HG02970 (cell line): Measurements from ENCODE around the gene FGF18.
"Not testable (repeated sequence)": the region's sequence is repeated elsewhere in the genome, so short reads cannot be mapped to it uniquely, and the experiment has no call there.

Experiments used
- ATAC-seq: cut with Tn5 transposase; IDR thresholded peaks from one replicate; pipeline ENCODE4 v1.9.1; 2021; ENCODE audit warnings: mild to moderate bottlenecking, moderate library complexity, moderate number of reproducible peaks; ENCODE audit not compliant: unreplicated experiment, low FRiP score

The FGF18 gene

GRCh38 chr5:171418982-171419687, at the start of gene FGF18:
Gene FGF18 (plus strand): TSS chr5:171419647. CDS start chr5:171420200, 553 bp downstream.
- peak; percentile 38 for ATAC-seq

- ATAC-seq, result no peak
Observed at GRCh38 chr5:171369898-171370297, 49.5 kb upstream of the FGF18 start.

- ATAC-seq, result not testable (repeated sequence)
Observed at GRCh38 chr5:171370881-171371280, 48.6 kb upstream of the FGF18 start.

GRCh38 chr5:171371326-171371725, 48.1 kb upstream of the FGF18 start:
- ATAC-seq, result no peak

GRCh38 chr5:171379961-171380360, 39.5 kb upstream of the FGF18 start:
- ATAC-seq, result no peak

- not testable (repeated sequence) for ATAC-seq
Observed at GRCh38 chr5:171384416-171384815, 35.0 kb upstream of the FGF18 start.

- ATAC-seq, result not testable (repeated sequence)
Observed at GRCh38 chr5:171384999-171385398, 34.4 kb upstream of the FGF18 start.

- ATAC-seq, result no peak
Observed at GRCh38 chr5:171386006-171386671, 33.3 kb upstream of the FGF18 start.

- ATAC-seq, result no peak
Observed at GRCh38 chr5:171386861-171387344, 32.5 kb upstream of the FGF18 start.

GRCh38 chr5:171387345-171387969, 32.0 kb upstream of the FGF18 start, which contains the start of gene NPM1:
Gene NPM1 (plus strand): TSS chr5:171387849. CDS start chr5:171387949, 100 bp downstream.
- ATAC-seq, result peak; percentile 89

- peak; percentile 13 for ATAC-seq
Observed at GRCh38 chr5:171387970-171388815, 31.3 kb upstream of the FGF18 start.

GRCh38 chr5:171388816-171389168, 30.7 kb upstream of the FGF18 start:
- no peak for ATAC-seq

GRCh38 chr5:171390883-171391677, 28.4 kb upstream of the FGF18 start:
- ATAC-seq, result no peak

GRCh38 chr5:171391996-171392577, 27.4 kb upstream of the FGF18 start:
- ATAC-seq, result no peak

GRCh38 chr5:171392585-171393159, 26.8 kb upstream of the FGF18 start:
- ATAC-seq, result no peak

GRCh38 chr5:171395042-171395441, 24.4 kb upstream of the FGF18 start:
- no peak for ATAC-seq

GRCh38 chr5:171396583-171396982, 22.9 kb upstream of the FGF18 start:
- not testable (repeated sequence) for ATAC-seq

- no peak for ATAC-seq
Observed at GRCh38 chr5:171397190-171397589, 22.3 kb upstream of the FGF18 start.

- no peak for ATAC-seq
Observed at GRCh38 chr5:171397599-171397998, 21.8 kb upstream of the FGF18 start.
